Type B pancreatic cell (in vitro differentiated cells): Measurements from ENCODE around the gene PARG. TPM values are rescaled to one million over a fixed set of nuclear protein-coding genes. Genes with fewer than 3 reads are reported as not detected.
"Not testable (repeated sequence)": the region's sequence is repeated elsewhere in the genome, so short reads cannot be mapped to it uniquely, and the experiment has no call there.

ENCODE experiments used
- DNase-seq: peaks from one replicate; pipeline ENCODE4 v3.0.0; 2021; ENCODE audit warnings: mixed read lengths; ENCODE audit not compliant: unreplicated experiment; ENCODE audit errors: extremely low spot score
- H3K27ac Mint-ChIP-seq: 2 replicates; pipeline ENCODE4 v1.8.0; 2021; ENCODE audit warnings: mild to moderate bottlenecking, mixed read lengths
- H3K27me3 Mint-ChIP-seq: 2 replicates; pipeline ENCODE4 v1.8.0; 2021; ENCODE audit warnings: mixed read lengths
- H3K36me3 Mint-ChIP-seq: 2 replicates; pipeline ENCODE4 v1.8.0; 2021; ENCODE audit warnings: mixed read lengths
- H3K4me1 Mint-ChIP-seq: one replicate; pipeline ENCODE4 v1.8.0; 2021; ENCODE audit warnings: mixed read lengths; ENCODE audit not compliant: unreplicated experiment
- H3K4me3 Mint-ChIP-seq: 2 replicates; pipeline ENCODE4 v1.8.0; 2021; ENCODE audit warnings: mild to moderate bottlenecking, mixed read lengths
- H3K9me3 Mint-ChIP-seq: 2 replicates; pipeline ENCODE4 v1.8.0; 2021; ENCODE audit warnings: mixed read lengths
- total RNA-seq: library from RNA; stranded (reverse); gene quantifications from 2 replicates; pipeline ENCODE4 v1.2.1, GENCODE V29; 2021; ENCODE audit warnings: low replicate concordance
- TF ChIP-seq, protein P1 (sequence below): fragments of 200-600 bp; sonication (generic); conservative IDR thresholded peaks from 2 replicates; pipeline ENCODE4 v1.5.0; 2021; ENCODE audit warnings: antibody characterized with exemption, mild to moderate bottlenecking

Gene PARG
- total RNA-seq, 1 donor from 2014 or later: 40.8 TPM

DNA sequence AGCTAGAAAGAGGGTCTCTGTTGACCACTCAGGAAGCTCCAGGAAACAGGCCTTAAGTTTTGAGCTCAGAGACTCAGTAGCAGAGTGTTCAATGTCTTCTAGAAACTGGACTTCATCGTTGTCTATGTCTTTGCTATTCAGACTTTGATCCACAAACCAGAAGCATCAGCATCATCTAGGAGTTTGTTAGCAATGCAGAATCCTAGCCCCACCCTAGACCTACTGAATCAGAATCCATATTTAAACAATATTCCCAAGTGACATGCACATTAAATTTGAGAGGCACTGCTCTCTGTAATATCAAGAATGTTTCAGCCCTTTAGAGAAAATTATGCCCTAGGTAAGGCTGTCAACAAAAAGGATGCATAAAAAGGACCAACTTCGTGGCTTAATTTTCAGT, 166.8 kb downstream of the PARG start:
- H3K27ac Mint-ChIP-seq: no peak overlapping the region

DNA sequence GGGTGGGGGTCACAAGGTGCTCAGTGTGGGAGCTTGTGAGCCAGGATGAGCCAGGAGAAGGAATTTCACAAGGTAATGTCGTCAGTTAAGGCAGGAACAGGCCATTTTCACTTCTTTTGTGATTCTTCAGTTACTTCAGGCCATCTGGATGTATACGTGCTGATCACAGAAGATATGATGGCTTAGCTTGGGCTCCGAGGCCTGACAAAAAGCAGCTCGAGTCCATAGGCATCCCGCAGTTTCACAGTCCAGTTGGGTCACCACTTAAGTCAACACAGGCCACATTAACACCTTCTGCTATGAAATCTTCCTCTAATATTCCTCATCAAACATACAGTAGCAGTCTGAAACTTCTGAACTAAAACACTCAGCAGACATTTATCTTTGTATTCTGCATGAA, 168.9 kb downstream of the PARG start:
- DNase-seq, H3K4me1 Mint-ChIP-seq, H3K4me3 Mint-ChIP-seq, H3K9me3 Mint-ChIP-seq, H3K36me3 Mint-ChIP-seq, H3K27ac Mint-ChIP-seq: not testable (repeated sequence)
- peaks cover 28% of the 10 kb centered on the region for H3K27me3 Mint-ChIP-seq

More for the DNA sequence above, 166.8 kb downstream of the PARG start:
- TF ChIP-seq, protein P1, sequence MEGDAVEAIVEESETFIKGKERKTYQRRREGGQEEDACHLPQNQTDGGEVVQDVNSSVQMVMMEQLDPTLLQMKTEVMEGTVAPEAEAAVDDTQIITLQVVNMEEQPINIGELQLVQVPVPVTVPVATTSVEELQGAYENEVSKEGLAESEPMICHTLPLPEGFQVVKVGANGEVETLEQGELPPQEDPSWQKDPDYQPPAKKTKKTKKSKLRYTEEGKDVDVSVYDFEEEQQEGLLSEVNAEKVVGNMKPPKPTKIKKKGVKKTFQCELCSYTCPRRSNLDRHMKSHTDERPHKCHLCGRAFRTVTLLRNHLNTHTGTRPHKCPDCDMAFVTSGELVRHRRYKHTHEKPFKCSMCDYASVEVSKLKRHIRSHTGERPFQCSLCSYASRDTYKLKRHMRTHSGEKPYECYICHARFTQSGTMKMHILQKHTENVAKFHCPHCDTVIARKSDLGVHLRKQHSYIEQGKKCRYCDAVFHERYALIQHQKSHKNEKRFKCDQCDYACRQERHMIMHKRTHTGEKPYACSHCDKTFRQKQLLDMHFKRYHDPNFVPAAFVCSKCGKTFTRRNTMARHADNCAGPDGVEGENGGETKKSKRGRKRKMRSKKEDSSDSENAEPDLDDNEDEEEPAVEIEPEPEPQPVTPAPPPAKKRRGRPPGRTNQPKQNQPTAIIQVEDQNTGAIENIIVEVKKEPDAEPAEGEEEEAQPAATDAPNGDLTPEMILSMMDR: no peak
- Mint-ChIP-seq H3K9me3 (no peaks in the 10 kb centered on the region), H3K27me3 (peaks cover 29% of the 10 kb centered on the region), H3K4me3 (no peak overlapping the region), H3K4me1 (no peaks in the 10 kb centered on the region), H3K36me3 (no peaks in the 10 kb centered on the region)
- no peak for DNase-seq

DNA sequence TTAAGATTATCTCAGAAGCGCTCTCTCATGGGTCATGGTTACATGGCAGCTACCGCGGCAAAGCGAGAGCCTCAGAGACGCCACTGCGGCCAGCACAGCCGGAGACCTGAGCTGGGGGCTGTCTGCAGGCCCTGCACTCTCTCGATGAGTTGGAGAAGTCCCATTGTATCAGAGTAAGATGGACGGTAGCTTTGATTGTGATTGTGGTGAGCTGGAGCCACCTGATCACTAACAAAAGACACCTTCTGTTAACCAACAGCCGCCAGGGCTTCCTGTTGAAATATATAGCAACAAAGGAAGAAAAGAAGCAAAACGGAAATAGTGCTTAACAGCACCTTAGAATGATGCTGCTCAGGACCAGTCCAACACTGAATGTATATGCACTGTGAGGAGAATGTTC, 170.8 kb downstream of the PARG start:
- peaks cover 38% of the 10 kb centered on the region for H3K27me3 Mint-ChIP-seq
- H3K4me3 Mint-ChIP-seq, H3K4me1 Mint-ChIP-seq, H3K27ac Mint-ChIP-seq, DNase-seq, H3K9me3 Mint-ChIP-seq, H3K36me3 Mint-ChIP-seq: not testable (repeated sequence)

DNA sequence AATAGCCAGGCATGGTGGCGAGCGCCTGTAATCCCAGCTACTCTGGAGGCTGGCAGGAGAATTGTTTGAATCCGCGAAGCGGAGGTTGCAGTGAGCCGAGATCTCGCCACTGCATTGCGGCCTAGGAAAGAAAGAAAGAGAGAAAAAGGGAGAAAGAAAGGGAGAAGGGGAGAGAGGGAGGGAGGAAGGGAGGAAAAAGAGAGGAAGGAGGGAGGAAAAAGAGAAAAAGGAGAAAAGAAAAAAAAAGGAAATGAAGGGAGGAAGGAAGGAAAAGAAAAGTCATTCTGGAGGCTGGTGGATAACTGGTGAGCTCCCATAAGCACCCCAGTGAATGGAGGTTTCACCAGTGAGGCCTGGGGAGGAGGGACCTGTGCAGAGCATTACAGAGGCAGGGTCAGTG, 172.1 kb downstream of the PARG start:
- no peaks in the 10 kb centered on the region for H3K36me3 Mint-ChIP-seq
- TF ChIP-seq, protein P1: no peak
- no peak overlapping the region for H3K27ac Mint-ChIP-seq
- H3K9me3 Mint-ChIP-seq: peaks cover 8% of the 10 kb centered on the region
- DNase-seq: no peak
- peaks cover 38% of the 10 kb centered on the region for H3K27me3 Mint-ChIP-seq
- no peaks in the 10 kb centered on the region for H3K4me1 Mint-ChIP-seq
- H3K4me3 Mint-ChIP-seq: no peak overlapping the region

DNA sequence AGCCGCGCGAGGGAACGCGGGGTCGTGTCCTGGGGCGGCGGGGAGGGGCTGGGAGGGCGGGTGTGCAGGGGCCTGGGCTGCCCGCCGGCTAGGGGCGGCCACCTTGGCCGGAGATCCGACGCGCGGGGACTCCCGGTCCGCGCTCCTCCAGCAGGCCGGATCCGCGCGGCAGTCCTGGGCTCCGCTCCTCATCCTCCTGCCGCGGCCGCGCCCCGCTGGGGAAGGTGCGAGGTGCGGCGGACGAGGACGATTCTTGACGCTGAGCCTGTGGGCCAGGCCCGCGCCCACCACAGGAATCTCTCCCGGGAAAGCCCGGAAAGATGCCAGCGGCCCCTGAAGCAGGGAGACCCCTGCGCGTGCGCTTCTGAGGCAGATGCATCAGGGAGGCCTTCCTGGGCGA, 173.1 kb downstream of the PARG start:
- Mint-ChIP-seq H3K9me3 (peaks cover 8% of the 10 kb centered on the region), H3K4me3 (no peak overlapping the region), H3K27me3 (peaks cover 39% of the 10 kb centered on the region), H3K4me1 (no peaks in the 10 kb centered on the region), H3K36me3 (no peaks in the 10 kb centered on the region), H3K27ac (no peak overlapping the region)
- DNase-seq: no peak
- TF ChIP-seq, protein P1: no peak

DNA sequence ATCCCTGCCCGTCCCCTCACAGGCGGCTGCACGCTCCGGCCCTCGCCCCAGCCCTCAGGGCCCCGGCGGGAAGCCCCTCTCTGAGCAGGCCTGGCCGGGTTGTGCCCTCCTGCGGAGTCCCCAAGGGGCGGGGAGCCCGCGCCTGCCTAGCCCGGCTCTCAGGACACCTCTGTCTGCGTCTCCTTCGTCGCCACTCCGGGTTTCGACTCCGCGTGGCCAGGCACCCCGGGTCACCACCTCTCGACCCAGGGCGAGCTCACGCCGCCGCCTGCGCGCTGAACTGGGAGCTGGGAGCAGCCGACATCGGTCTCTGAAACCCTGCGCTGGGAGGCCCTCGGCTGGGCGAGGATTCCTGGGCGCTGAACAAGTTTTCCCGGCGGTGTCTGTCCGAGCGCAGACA, 173.5 kb downstream of the PARG start:
- Mint-ChIP-seq H3K4me3 (no peak overlapping the region), H3K27ac (no peak overlapping the region), H3K36me3 (no peaks in the 10 kb centered on the region), H3K9me3 (peaks cover 8% of the 10 kb centered on the region), H3K4me1 (no peaks in the 10 kb centered on the region), H3K27me3 (peaks cover 43% of the 10 kb centered on the region)
- TF ChIP-seq, protein P1: no peak
- DNase-seq: no peak

Other genes starting within 250 kb of the PARG start
- gene OGDHL, start 179.7 kb downstream of the PARG start, total RNA-seq: 12.3 and 15.6 TPM in 2 replicates
- 16.2 and 19.7 TPM in 2 replicates for gene TIMM23B, start within 50 bp of the PARG start, total RNA-seq
- gene AGAP6, start 46.4 kb upstream of the PARG start, total RNA-seq: 11.3 and 16.2 TPM in 2 replicates
- 42.1 and 42.6 TPM in 2 replicates for gene WASHC2A, start 125.9 kb upstream of the PARG start, total RNA-seq